COR-L47 (cell line): Measurements from ENCODE around the gene KRT31.
"Not testable (repeated sequence)": the region's sequence is repeated elsewhere in the genome, so short reads cannot be mapped to it uniquely, and the experiment has no call there.

ENCODE experiments used
- DNase-seq: peaks from one replicate; lab custom pipeline; 2025; lab: John Stamatoyannopoulos, UW

Gene KRT31

GRCh38 chr17:41417576-41418015, 20.2 kb upstream of the KRT31 start:
- no peak for DNase-seq

GRCh38 chr17:41417127-41417526, 19.7 kb upstream of the KRT31 start:
- no peak for DNase-seq

- no peak for DNase-seq
Observed at GRCh38 chr17:41416479-41416878, 19.1 kb upstream of the KRT31 start.

GRCh38 chr17:41415833-41416335, 18.5 kb upstream of the KRT31 start:
- no peak for DNase-seq

- DNase-seq, result no peak
Observed at GRCh38 chr17:41415411-41415810, 18.0 kb upstream of the KRT31 start.

- no peak for DNase-seq
Observed at GRCh38 chr17:41413982-41414381, 16.6 kb upstream of the KRT31 start.

GRCh38 chr17:41413353-41413957, 16.0 kb upstream of the KRT31 start:
- DNase-seq, result no peak

GRCh38 chr17:41411072-41411840, 13.8 kb upstream of the KRT31 start:
- DNase-seq, result no peak

GRCh38 chr17:41407226-41407625, 9.8 kb upstream of the KRT31 start:
- DNase-seq, result no peak

- peak; percentile 4 for DNase-seq
Observed at GRCh38 chr17:41406205-41406604, 8.8 kb upstream of the KRT31 start.

- peak; percentile 79 for DNase-seq
Observed at GRCh38 chr17:41404024-41404671, 6.7 kb upstream of the KRT31 start.

- DNase-seq, result no peak
Observed at GRCh38 chr17:41403404-41404023, 6.1 kb upstream of the KRT31 start.

GRCh38 chr17:41402161-41402560, 4.8 kb upstream of the KRT31 start:
- DNase-seq, result no peak

- DNase-seq, result no peak
Observed at GRCh38 chr17:41396340-41396739, 1.1 kb downstream of the KRT31 start.

GRCh38 chr17:41395611-41396010, 1.8 kb downstream of the KRT31 start:
- DNase-seq, result no peak

- not testable (repeated sequence) for DNase-seq
Observed at GRCh38 chr17:41395044-41395443, 2.4 kb downstream of the KRT31 start.

GRCh38 chr17:41394254-41394996, 3.0 kb downstream of the KRT31 start:
- no peak for DNase-seq

GRCh38 chr17:41393826-41394225, 3.6 kb downstream of the KRT31 start:
- no peak for DNase-seq

- no peak for DNase-seq
Observed at GRCh38 chr17:41393294-41393693, 4.1 kb downstream of the KRT31 start.

- DNase-seq, result no peak
Observed at GRCh38 chr17:41392278-41392677, 5.1 kb downstream of the KRT31 start.

- no peak for DNase-seq
Observed at GRCh38 chr17:41391535-41391934, 5.9 kb downstream of the KRT31 start.

GRCh38 chr17:41390411-41390938, 6.9 kb downstream of the KRT31 start:
- no peak for DNase-seq
